ENCODE measurements around the gene KLHL17. TPM values are rescaled to one million over a fixed set of nuclear protein-coding genes. Genes with fewer than 3 reads are reported as not detected.

KLHL17 gene
- total RNA-seq, 1 experiment from 2014 or later, result 27.8 TPM

DNA sequence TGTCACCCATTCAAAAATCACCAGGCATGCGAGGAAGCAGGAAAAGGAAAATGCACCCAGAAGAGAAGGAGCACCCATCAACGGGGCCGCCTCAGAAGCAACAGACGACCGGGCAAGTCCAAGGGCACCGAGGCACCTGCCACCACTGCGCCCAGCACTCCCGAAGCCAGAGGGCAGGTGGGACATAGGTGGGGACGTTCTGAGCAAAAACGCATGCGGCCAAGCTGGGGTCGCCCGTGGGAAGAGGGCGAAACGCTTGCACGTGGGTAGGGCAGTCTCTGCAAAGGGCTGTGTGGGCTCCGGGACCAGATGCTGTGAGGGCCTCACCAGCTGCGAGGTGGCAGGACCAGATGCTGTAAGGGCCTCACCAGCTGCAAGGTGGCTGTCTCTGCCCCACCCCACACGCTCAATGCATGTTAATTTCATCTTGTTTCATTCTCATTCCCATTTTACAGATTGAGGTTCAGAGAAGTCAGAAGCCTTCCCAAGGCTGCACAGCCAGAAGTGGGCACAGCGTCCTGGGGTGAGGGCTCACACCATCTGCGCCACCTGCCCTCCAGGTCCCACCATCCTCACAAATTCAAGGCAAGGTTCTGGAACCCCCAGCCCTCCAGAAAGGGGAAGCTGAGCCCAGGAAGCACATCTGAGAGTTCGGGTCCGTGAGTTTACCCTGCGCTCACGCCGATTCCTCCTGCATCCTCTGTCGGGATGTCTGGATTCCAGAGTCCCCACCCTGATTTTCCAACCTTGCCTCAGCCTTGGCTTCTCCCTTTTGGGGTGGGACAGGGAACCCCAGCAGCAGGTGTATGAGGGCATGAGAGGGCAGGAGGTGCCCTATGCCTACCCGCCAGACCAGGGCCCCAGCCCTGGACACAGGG, 44.9 kb upstream of the KLHL17 start:
- H3K27ac Mint-ChIP-seq (ENCODE audit: unreplicated experiment), result no peak overlapping the region
- peak; percentile 0 for DNase-seq
- H3K4me3 Mint-ChIP-seq (ENCODE audit: low read depth, unreplicated experiment), result no peak overlapping the region
- H3K4me1 Mint-ChIP-seq (ENCODE audit: low read depth, unreplicated experiment), result peaks cover 24% of the 10 kb centered on the region
- intact Hi-C loops (cut with micrococcal nuclease; ENCODE audit: unreplicated experiment), result no loop called here
- no peaks in the 10 kb centered on the region for H3K9me3 Mint-ChIP-seq (ENCODE audit: low read depth, unreplicated experiment)
- no TSS peak for BruUV-seq (replicated peaks)
- TF ChIP-seq, protein P1, sequence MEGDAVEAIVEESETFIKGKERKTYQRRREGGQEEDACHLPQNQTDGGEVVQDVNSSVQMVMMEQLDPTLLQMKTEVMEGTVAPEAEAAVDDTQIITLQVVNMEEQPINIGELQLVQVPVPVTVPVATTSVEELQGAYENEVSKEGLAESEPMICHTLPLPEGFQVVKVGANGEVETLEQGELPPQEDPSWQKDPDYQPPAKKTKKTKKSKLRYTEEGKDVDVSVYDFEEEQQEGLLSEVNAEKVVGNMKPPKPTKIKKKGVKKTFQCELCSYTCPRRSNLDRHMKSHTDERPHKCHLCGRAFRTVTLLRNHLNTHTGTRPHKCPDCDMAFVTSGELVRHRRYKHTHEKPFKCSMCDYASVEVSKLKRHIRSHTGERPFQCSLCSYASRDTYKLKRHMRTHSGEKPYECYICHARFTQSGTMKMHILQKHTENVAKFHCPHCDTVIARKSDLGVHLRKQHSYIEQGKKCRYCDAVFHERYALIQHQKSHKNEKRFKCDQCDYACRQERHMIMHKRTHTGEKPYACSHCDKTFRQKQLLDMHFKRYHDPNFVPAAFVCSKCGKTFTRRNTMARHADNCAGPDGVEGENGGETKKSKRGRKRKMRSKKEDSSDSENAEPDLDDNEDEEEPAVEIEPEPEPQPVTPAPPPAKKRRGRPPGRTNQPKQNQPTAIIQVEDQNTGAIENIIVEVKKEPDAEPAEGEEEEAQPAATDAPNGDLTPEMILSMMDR (IDR thresholded peaks at IDR 0.05; ENCODE audit: unreplicated experiment), result no peak
- peaks cover 95% of the 10 kb centered on the region for H3K27me3 Mint-ChIP-seq (ENCODE audit: unreplicated experiment)
- CTCF ChIA-PET, result interaction anchor here (2.0 kb wide), 1 partner anchor 18 kb away, joined by 5 read pairs; no protein-coding TSS in a partner anchor
- peaks cover 5% of the 10 kb centered on the region for H3K36me3 Mint-ChIP-seq (ENCODE audit: insufficient read depth, unreplicated experiment)

DNA sequence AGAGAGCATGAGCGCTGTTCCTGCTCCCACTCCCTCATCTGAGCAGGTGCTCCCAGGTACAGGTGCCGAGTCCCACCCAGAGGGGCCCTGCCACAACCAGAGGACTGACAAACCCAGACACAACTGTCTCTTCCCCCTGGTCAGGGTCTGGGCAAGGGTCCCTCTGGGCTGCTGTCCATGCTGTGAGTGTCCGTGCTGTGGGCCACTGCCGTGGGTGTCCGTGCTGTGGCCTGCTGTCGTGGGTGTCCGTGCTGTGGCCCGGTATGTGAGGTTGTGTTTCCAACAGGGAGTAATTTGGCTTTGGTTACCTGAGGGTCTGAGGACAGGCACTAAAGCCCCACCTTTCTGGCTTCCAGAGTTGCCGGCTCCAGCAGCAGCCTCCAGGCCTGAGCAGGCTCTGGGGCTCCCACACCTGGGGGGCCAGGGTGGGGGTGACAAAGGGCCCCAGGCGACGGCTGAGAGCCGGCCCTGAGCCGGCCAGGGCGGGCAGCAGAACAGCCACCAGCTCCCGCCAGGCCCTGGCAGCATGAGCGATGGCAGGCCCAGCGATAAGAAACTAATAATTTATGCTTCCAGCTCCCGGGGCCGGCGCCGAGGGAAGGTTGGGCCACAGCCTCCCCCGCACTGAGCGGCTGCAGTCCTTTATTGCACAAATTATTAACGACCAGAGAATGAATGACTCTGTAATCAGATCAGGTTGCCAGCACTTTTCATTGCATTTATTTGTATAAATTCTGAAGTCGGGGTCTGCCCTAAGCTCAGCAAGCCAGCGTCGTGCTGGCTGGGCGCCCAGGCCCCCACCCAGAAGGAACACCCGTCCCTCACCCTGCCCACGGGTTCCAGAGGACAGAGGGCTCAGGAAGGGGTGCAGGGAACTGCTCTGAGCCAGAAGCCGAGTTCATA, 44.0 kb upstream of the KLHL17 start:
- Mint-ChIP-seq H3K4me3 (ENCODE audit: low read depth, unreplicated experiment) (no peak overlapping the region), H3K27me3 (ENCODE audit: unreplicated experiment) (peaks cover 95% of the 10 kb centered on the region), H3K27ac (ENCODE audit: unreplicated experiment) (no peak overlapping the region), H3K36me3 (ENCODE audit: insufficient read depth, unreplicated experiment) (no peaks in the 10 kb centered on the region), H3K4me1 (ENCODE audit: low read depth, unreplicated experiment) (peaks cover 26% of the 10 kb centered on the region), H3K9me3 (ENCODE audit: low read depth, unreplicated experiment) (no peaks in the 10 kb centered on the region)
- BruUV-seq (replicated peaks), result no TSS peak
- intact Hi-C loops (cut with micrococcal nuclease; ENCODE audit: unreplicated experiment), result no loop called here
- DNase-seq, result peak; percentile 0
- TF ChIP-seq, protein P1 (IDR thresholded peaks at IDR 0.05; ENCODE audit: unreplicated experiment), result no peak
- CTCF ChIA-PET, result interaction anchor here (0.6 to 2.0 kb wide), 2 partner anchors 17 to 220 kb away, joined by 3 to 5 read pairs; no protein-coding TSS in a partner anchor

GRCh38 chr1:917076-917459, 43.3 kb upstream of the KLHL17 start:
- CTCF ChIA-PET, result interaction anchor here (0.6 to 2.0 kb wide), 2 partner anchors 17 to 220 kb away, joined by 3 to 5 read pairs; no protein-coding TSS in a partner anchor
- H3K27ac Mint-ChIP-seq (ENCODE audit: unreplicated experiment), result no peak overlapping the region
- intact Hi-C loops (cut with micrococcal nuclease; ENCODE audit: unreplicated experiment), result no loop called here
- H3K4me3 Mint-ChIP-seq (ENCODE audit: low read depth, unreplicated experiment), result no peak overlapping the region
- DNase-seq, result no peak
- peaks cover 25% of the 10 kb centered on the region for H3K4me1 Mint-ChIP-seq (ENCODE audit: low read depth, unreplicated experiment)
- no peaks in the 10 kb centered on the region for H3K9me3 Mint-ChIP-seq (ENCODE audit: low read depth, unreplicated experiment)
- no TSS peak for BruUV-seq (replicated peaks)
- TF ChIP-seq, protein P1 (IDR thresholded peaks at IDR 0.05; ENCODE audit: unreplicated experiment), result no peak
- H3K27me3 Mint-ChIP-seq (ENCODE audit: unreplicated experiment), result peaks cover 95% of the 10 kb centered on the region
- H3K36me3 Mint-ChIP-seq (ENCODE audit: insufficient read depth, unreplicated experiment), result no peaks in the 10 kb centered on the region

DNA sequence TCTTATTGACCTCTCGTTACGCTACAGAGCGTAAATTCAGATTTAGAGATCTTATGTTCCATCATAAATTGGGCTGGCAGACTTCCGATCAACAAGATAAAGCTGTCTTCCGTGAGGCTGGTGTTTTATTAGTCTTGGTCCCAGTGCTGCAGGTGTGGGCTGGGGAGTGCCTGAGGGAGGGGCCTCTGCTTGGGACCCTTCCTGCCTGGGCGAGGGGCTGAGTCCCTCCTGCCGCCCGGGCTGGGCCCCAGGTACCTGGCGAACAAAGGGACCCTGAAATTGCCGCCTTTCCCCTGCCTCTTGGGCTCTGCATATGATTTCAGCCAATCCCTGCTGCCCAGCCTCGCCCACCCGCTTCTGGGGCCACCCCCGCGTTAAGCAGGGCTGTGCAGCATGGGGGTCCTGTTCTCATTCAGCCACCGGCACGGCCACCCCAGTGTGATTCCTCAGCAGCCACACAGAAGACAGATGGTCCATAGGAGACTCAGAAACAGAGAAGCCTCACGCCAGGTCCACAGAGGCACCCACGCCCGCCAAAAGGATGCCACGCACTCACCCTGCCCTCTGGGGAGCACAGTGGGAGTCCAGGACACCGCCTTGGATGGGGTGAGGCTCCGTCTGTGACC, 42.8 kb upstream of the KLHL17 start:
- Mint-ChIP-seq H3K36me3 (ENCODE audit: insufficient read depth, unreplicated experiment) (no peaks in the 10 kb centered on the region), H3K9me3 (ENCODE audit: low read depth, unreplicated experiment) (no peaks in the 10 kb centered on the region), H3K4me3 (ENCODE audit: low read depth, unreplicated experiment) (no peak overlapping the region), H3K4me1 (ENCODE audit: low read depth, unreplicated experiment) (peaks cover 20% of the 10 kb centered on the region), H3K27ac (ENCODE audit: unreplicated experiment) (no peak overlapping the region), H3K27me3 (ENCODE audit: unreplicated experiment) (peaks cover 94% of the 10 kb centered on the region)
- no peak for DNase-seq
- TF ChIP-seq, protein P1 (IDR thresholded peaks at IDR 0.05; ENCODE audit: unreplicated experiment), result no peak
- BruUV-seq (replicated peaks), result no TSS peak
- intact Hi-C loops (cut with micrococcal nuclease; ENCODE audit: unreplicated experiment), result no loop called here
- CTCF ChIA-PET, result interaction anchor here (2.0 kb wide), 1 partner anchor 16 kb away, joined by 5 read pairs; no protein-coding TSS in a partner anchor
